GM21723 (cell line): ENCODE measurements around the gene SEMA5A.

Experiments
- ATAC-seq: cut with Tn5 transposase; IDR thresholded peaks from one replicate; pipeline ENCODE4 v1.9.1; 2021; ENCODE audit warnings: mild to moderate bottlenecking, moderate library complexity; ENCODE audit not compliant: unreplicated experiment

Gene SEMA5A

DNA sequence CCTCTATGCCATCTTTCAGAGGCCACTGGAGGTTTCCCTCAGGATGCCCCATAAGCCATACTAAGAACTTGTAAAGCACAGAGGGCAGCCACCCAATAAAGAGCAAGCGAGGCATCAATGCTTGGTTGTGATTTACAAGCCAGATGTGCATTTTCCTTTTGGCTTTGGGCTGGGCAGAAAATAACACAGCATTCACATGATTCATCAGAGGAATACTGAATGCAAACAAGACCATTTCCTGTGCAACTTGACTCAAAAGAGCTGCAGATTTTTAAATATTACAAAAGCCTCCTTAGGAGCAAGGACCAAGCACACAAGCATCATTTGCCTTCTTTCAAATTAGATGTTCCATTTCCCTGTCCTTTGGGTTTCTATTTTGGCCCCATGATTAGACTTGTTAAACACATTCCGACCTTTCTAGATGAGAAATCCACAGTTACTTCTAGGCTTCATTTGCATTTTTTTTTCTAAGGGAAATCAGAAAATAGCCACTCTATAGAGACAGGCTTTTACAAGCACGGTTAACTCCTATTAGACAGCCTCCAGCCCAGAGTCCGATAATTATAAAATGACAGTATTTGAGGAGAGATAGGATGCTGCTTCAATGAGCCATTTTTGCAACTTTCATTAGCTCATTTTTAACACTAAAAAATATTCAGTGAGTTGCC lies 207.8 kb downstream of the SEMA5A start:
- no peak for ATAC-seq

GRCh38 chr5:9335754-9336495 lies 209.9 kb downstream of the SEMA5A start:
- no peak for ATAC-seq

- no peak for ATAC-seq
Observed at GRCh38 chr5:9335269-9335668, 210.6 kb downstream of the SEMA5A start.

DNA sequence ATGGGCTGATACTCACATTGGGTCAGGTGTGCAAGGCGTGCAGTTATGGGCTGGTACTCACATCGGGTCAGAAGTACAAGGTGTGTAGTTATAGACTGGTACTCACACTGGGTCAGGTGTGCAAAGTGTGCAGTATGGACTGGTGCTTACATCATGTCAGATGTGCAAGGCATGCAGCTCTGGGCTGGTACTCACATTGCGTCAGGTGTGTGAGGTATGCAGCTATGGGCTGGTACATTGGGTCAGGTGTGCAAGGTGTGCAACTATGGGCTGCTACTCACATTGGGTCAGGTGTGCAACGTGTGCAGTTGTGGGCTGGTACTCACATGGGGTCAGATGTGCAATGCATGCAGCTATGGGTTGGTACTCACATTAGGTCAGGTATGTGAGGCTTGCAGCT lies 213.8 kb downstream of the SEMA5A start:
- ATAC-seq, result no peak

- ATAC-seq, result no peak
Observed at GRCh38 chr5:9331372-9331771, 214.5 kb downstream of the SEMA5A start.

- ATAC-seq, result no peak
Observed at GRCh38 chr5:9329125-9329524, 216.8 kb downstream of the SEMA5A start.

GRCh38 chr5:9325549-9325948 lies 220.3 kb downstream of the SEMA5A start:
- no peak for ATAC-seq

DNA sequence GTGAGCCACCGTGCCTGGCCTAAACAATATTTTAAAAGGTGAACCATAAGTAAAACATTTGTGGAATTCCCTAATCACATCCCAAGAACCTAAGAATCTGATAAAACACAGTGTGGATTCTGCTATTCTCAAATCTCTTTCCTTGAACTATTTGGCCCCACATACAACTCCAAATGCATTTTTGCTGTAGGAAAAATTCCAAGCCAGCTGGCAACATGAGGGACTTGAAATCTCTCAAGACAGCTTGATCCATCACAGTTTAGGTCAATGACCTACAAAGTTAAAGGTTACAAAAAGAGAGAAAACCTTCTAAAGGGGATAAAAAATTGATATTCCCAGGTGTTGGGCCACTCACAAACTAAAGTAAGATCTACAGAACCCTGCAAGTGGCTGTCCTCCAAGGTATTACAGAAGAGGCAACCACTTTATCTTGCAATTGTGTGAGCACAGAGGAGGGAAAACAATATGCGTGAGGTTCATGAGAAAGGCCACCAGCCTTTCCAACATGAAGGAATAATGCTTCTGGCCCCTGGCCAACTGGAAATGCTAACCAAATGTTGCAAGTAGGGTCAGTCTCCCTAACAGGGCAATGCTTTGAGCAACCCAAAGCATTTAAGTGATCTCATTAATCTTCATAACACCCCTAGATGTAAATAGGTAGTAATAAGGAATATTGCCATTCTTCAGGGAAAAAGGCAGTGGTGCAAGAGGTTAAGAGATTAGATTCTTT lies 221.4 kb downstream of the SEMA5A start:
- no peak for ATAC-seq

DNA sequence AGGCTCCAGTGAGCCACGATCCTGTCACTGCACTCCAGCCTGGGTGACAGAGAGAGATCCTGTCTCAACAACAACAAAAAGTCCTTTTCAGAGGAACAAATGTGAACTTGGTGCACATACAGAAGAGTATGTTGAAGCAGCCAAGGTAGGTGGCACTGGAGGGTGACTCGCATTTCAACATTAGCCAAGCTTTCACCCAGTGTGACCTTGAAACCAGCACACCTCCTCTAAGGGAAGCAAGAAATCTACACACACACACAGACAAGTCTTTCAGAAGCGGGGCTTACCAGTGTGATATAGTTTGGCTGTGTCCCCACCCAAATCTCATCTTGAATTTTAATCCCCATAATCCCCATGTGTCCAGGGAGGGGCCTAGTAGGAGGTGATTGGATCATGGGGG lies 225.2 kb downstream of the SEMA5A start:
- no peak for ATAC-seq

DNA sequence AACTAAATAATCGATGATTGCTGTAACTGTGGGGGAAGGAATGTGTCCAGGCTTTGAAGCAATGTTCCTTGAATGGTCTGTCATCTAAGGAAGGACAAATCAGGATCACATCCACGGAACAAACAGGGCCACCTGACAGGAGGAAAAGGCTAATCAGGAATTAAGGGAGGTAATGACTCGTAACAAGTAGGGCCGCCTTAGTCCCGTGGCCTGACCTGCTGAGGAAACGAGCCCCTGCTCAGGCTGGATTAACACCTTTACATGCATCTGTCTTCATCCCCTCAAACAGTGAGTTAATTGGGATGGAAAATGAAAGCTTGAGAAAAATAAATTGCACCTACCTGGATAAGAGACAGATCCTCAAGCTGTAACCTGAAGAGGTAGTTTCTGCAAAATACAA lies 227.8 kb downstream of the SEMA5A start:
- ATAC-seq, result no peak

DNA sequence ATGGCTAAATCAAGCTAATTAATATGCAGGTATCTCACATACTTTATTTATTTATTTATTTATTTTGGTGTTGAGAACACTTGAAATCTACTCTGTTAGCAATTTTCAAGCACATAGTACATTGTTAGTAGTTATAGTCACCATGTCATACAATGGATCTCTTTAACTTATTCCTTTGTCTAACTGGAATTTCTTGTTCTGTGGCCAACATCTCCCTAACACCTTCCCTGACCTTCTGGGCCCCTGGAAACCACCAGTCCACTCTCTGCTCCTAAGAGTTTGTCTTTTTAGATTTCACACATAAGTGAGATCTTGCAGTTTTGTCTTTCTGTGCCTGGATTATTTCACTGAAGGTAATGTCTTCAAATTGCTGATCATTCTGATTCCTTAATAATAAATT lies 229.1 kb downstream of the SEMA5A start:
- no peak for ATAC-seq

- no peak for ATAC-seq
Observed at GRCh38 chr5:9316041-9316440, 229.8 kb downstream of the SEMA5A start.

- no peak for ATAC-seq
Observed at GRCh38 chr5:9314558-9314957, 231.3 kb downstream of the SEMA5A start.

DNA sequence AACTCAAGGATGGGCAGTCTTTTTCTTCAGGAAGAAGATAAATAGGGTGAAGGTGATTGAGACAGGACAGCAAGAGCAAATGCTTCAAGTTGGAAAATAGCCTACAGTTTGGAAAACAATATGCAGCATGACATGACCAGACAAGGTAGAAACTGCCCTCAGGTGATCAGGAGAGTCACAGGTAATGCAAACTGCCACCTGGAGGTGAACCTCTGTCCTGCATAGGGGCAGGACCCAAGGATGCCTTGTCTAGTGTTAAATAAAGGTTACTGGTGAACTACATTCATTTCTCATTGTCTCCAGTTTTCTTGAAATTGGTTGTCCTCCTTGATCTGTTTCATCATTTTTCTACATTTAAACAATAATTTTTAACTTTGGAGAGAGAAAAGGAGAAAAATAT lies 232.1 kb downstream of the SEMA5A start:
- no peak for ATAC-seq

DNA sequence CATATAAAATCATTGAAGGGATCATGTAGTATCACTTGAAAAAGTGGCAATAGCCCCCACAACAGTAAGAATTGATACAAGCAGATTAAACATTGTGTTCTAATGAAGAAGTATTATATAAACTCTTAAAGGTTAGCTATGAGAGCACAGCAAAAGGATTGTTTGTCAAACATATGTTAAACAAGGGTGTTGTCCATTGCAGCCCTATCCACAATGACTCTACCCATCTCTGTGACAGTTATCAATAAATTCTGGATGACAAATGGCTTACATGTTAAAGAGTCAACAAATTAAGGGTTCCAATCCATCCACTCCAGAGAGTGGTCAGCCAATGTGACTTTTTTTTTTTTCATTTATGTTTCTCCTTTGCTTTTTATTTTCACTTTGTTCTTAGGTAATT lies 238.7 kb downstream of the SEMA5A start:
- no peak for ATAC-seq

- no peak for ATAC-seq
Observed at GRCh38 chr5:9302218-9302617, 243.7 kb downstream of the SEMA5A start.

DNA sequence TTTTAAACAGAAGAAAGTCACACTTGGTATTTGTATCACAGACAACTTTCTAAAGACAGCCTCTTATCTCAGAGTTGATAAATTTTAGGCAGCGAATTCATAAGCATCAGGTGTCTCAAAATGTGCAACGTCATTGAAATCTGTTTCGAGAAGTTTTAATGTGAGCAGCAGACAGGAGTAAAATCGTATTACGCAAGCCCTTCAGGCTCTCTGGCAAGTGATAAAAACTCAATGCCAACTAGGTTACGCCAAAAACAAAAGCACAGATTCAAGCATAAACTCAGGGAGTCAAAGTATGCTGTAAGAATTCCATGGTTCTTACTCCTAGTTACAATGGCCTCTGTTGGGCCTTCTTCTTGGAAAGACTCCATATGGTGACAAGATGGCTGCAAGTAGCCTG lies 244.7 kb downstream of the SEMA5A start:
- ATAC-seq, result no peak

GRCh38 chr5:9297134-9297533 lies 248.7 kb downstream of the SEMA5A start:
- ATAC-seq, result no peak

DNA sequence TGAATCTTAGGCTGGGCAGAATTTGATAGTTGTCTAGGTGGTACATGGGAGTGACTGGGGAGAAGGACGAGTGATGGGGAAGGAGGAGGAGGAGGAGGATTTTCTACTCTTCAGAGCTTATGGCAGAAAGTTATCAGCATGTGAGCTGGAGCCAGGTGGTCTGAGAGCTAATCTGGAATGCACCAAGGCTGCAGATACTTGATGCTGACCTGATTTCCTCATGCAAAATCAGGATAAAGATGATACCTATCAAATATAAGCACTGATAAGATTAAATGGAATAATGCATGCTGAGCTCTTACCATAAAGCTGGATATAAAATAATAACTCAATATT lies 250.4 kb downstream of the SEMA5A start:
- ATAC-seq, result no peak

DNA sequence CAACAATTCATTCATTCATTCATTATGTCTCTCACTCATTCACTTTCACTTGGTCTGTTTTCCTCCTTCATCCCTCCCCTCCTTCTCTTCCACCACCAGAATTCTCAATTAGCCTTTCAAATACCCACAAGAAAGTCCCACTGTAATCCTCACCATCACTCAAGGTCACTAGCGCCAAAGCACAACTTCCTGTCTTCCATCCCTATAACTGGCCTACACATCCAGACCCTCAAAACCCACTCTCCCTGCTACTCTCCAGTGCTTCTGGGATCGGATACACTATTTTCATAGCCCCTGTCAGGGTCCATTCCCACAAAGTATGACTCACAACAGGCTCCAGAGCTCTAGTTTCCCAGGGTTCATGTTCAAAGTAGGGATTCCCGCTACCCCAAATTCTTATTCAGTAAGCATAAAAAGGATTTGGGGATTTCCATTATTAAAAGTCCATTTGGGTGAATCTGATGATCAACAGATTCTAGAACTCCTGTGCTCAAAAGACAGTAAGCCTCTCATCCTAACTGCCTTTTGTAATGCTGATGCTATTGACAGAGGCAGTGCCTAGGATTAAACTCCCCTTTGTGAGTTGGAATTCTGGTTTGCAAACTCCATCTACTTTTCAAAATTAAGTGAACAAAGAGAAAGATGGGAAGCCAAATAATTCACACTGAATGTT lies 250.9 kb downstream of the SEMA5A start:
- no peak for ATAC-seq

DNA sequence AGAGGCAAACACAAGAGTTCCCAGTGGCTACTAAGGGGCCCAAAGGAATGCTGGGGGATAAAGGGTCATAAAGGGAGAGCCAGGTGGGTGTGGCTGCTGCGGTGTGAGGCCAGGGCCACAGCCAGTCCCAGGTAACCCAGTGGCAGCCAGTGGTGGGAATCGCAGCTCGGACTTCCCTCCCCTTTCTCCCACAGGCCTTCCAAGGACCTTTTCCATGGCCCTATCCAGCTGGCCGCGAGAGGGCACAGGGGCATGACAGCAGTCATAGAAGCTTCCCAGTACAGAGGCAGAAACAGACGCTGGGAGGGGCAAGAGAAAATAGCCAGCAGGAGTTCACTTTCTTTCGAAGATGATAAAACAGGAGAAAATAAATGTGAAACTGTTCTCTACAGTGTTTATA lies 257.6 kb downstream of the SEMA5A start:
- no peak for ATAC-seq
